Effector memory CD8-positive, alpha-beta T cell (primary cell): ENCODE results near the gene KRT17.
"Not testable (repeated sequence)": the region's sequence is repeated elsewhere in the genome, so short reads cannot be mapped to it uniquely, and the experiment has no call there.

ENCODE experiments used
- ATAC-seq: fragments of 150-1000 bp; cut with Tn5 transposase; replicated peaks from 2 replicates; pipeline ENCODE4 v1.10.0; 2021; ENCODE audit warnings: mild to moderate bottlenecking, moderate library complexity
- DNase-seq, 3 experiments: peaks; one replicate each; pipeline ENCODE4 v3.0.0; 2021
- H3K27ac Mint-ChIP-seq, 2 donors: one replicate each; pipeline ENCODE4 v1.8.0; 2022; ENCODE audit warnings: mild to moderate bottlenecking in 2 of 2, mixed read lengths in 2 of 2, moderate library complexity in 2 of 2
- H3K27me3 Mint-ChIP-seq, 2 donors: one replicate each; pipeline ENCODE4 v1.8.0; 2022; ENCODE audit warnings: mixed read lengths in 2 of 2
- H3K36me3 Mint-ChIP-seq: one replicate; pipeline ENCODE4 v1.8.0; 2022; ENCODE audit warnings: mild to moderate bottlenecking, moderate library complexity, mixed read lengths; ENCODE audit not compliant: insufficient read depth
- H3K4me1 Mint-ChIP-seq, 2 donors: one replicate each; pipeline ENCODE4 v1.8.0; 2022; ENCODE audit warnings: low read depth in 2 of 2, mixed read lengths in 2 of 2
- H3K4me3 Mint-ChIP-seq, 2 donors: one replicate each; pipeline ENCODE4 v1.8.0; 2022; ENCODE audit warnings: mild to moderate bottlenecking in 2 of 2, mixed read lengths in 2 of 2, moderate library complexity in 2 of 2
- H3K9me3 Mint-ChIP-seq, 2 donors: one replicate each; pipeline ENCODE4 v1.8.0; 2022; ENCODE audit warnings: mixed read lengths in 2 of 2

The KRT17 gene

GRCh38 chr17:41625602-41626001 lies 1.2 kb upstream of the KRT17 start:
- Mint-ChIP-seq H3K9me3 (no peaks in the 10 kb centered on the region), H3K4me3 (no peak overlapping the region), H3K4me1 (no peaks in the 10 kb centered on the region), H3K27me3 (peaks cover 20 to 73% of the 10 kb centered on the region in 2 donors), H3K36me3 (no peaks in the 10 kb centered on the region), H3K27ac (no peak overlapping the region)
- DNase-seq (no peak), ATAC-seq (no peak)

GRCh38 chr17:41623184-41623861 lies 1.1 kb downstream of the KRT17 start:
- not testable (repeated sequence) for H3K4me1 Mint-ChIP-seq, DNase-seq, ATAC-seq, H3K36me3 Mint-ChIP-seq, H3K27ac Mint-ChIP-seq, H3K4me3 Mint-ChIP-seq, H3K9me3 Mint-ChIP-seq
- peaks cover 20 to 95% of the 10 kb centered on the region in 2 donors for H3K27me3 Mint-ChIP-seq

DNA sequence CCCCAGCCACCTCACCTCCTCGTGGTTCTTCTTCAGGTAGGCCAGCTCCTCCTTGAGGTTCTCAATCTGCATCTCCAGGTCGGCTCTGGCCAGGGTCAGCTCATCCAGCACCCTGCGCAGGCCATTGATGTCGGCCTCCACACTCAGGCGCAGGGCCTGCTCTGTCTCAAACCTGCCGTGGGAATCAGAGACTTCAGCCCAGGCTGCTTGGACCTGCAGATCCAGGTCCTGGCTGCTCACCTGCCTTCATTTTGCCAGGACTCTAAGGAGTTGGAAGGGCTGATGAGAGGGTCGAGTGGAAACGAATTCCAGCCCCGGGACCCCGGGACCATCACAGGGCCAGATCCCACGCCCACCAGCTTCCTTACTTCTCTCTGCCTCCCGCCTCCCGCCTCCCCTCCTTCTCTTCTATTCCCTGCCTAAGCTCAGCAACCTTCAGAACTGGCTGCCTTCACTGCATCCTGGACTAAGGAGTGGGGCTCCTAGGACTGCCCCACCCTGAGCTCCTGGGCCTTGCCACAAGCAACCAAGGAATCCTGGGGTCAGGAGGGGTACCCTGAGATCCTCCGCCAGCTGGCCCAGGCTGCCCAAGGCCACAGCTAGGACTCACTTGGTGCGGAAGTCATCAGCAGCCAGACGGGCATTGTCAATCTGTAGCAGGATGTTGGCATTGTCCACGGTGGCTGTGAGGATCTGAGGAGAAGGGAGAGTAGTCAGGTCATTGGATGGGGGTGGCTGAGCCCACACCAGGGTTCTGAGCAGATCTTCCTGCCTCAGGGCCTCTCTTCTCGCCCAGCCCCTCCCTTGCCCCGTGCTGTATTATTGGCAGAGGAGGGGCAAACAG lies 1.8 kb downstream of the KRT17 start:
- H3K27me3 Mint-ChIP-seq, result peaks cover 16 to 98% of the 10 kb centered on the region in 2 donors
- not testable (repeated sequence) for H3K4me1 Mint-ChIP-seq

GRCh38 chr17:41621916-41622315 lies 2.5 kb downstream of the KRT17 start:
- H3K36me3 Mint-ChIP-seq, result no peaks in the 10 kb centered on the region
- ATAC-seq, result no peak
- H3K9me3 Mint-ChIP-seq, result no peaks in the 10 kb centered on the region
- H3K4me3 Mint-ChIP-seq, result no peak overlapping the region
- no peaks in the 10 kb centered on the region for H3K4me1 Mint-ChIP-seq
- peaks cover 10 to 98% of the 10 kb centered on the region in 2 donors for H3K27me3 Mint-ChIP-seq
- no peak for DNase-seq
- H3K27ac Mint-ChIP-seq, result no peak overlapping the region

More for the DNA sequence above, 1.8 kb downstream of the KRT17 start:
- not testable (repeated sequence) for H3K27ac Mint-ChIP-seq, H3K36me3 Mint-ChIP-seq, DNase-seq, ATAC-seq, H3K4me3 Mint-ChIP-seq, H3K9me3 Mint-ChIP-seq

DNA sequence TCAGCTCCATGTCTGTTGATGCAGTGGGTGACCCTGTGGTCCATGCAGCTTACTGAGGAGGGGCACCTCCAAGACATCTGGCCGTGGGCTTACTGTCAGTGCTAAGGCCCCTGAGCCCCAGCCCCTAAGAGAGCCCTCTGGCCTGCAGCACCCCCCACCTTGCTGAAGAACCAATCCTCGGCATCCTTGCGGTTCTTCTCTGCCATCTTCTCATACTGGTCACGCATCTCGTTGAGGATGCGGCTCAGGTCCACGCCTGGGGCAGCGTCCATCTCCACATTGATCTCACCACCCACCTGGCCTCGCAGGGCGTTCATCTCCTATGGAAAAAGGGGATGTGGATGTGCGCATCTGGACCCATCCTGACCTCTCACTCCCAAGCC lies 2.9 kb downstream of the KRT17 start:
- DNase-seq, H3K36me3 Mint-ChIP-seq, H3K4me1 Mint-ChIP-seq, H3K27ac Mint-ChIP-seq, H3K4me3 Mint-ChIP-seq, ATAC-seq, H3K9me3 Mint-ChIP-seq: not testable (repeated sequence)
- H3K27me3 Mint-ChIP-seq, result peaks cover 8 to 98% of the 10 kb centered on the region in 2 donors

GRCh38 chr17:41620583-41621434 lies 3.6 kb downstream of the KRT17 start:
- H3K27ac Mint-ChIP-seq, result no peak overlapping the region

GRCh38 chr17:41619927-41620582 lies 4.3 kb downstream of the KRT17 start:
- H3K4me1 Mint-ChIP-seq, H3K27ac Mint-ChIP-seq, H3K9me3 Mint-ChIP-seq, DNase-seq, H3K4me3 Mint-ChIP-seq, ATAC-seq, H3K36me3 Mint-ChIP-seq: not testable (repeated sequence)
- H3K27me3 Mint-ChIP-seq, result peaks cover 9 to 98% of the 10 kb centered on the region in 2 donors

More at GRCh38 chr17:41620583-41621434, 3.6 kb downstream of the KRT17 start:
- no peaks in the 10 kb centered on the region for H3K36me3 Mint-ChIP-seq
- peaks cover 4 to 98% of the 10 kb centered on the region in 2 donors for H3K27me3 Mint-ChIP-seq
- ATAC-seq (no peak), DNase-seq (no peak)
- H3K4me3 Mint-ChIP-seq, result no peak overlapping the region
- no peaks in the 10 kb centered on the region for H3K9me3 Mint-ChIP-seq
- no peaks in the 10 kb centered on the region for H3K4me1 Mint-ChIP-seq

- H3K36me3 Mint-ChIP-seq, result no peaks in the 10 kb centered on the region
- H3K4me1 Mint-ChIP-seq, result no peaks in the 10 kb centered on the region
- H3K27me3 Mint-ChIP-seq, result peaks cover 13 to 98% of the 10 kb centered on the region in 2 donors
Measured at GRCh38 chr17:41619036-41619926, 5.1 kb downstream of the KRT17 start.

GRCh38 chr17:41618341-41619035 lies 5.9 kb downstream of the KRT17 start:
- Mint-ChIP-seq H3K27ac (no peak overlapping the region), H3K36me3 (no peaks in the 10 kb centered on the region), H3K4me1 (no peaks in the 10 kb centered on the region), H3K4me3 (no peak overlapping the region), H3K9me3 (no peaks in the 10 kb centered on the region), H3K27me3 (peaks cover 18 to 99% of the 10 kb centered on the region in 2 donors)
- ATAC-seq, result no peak
- no peak for DNase-seq

More at GRCh38 chr17:41619036-41619926, 5.1 kb downstream of the KRT17 start:
- no peak overlapping the region for H3K4me3 Mint-ChIP-seq
- no peak overlapping the region for H3K27ac Mint-ChIP-seq
- no peak for ATAC-seq
- no peaks in the 10 kb centered on the region for H3K9me3 Mint-ChIP-seq
- DNase-seq, result no peak

DNA sequence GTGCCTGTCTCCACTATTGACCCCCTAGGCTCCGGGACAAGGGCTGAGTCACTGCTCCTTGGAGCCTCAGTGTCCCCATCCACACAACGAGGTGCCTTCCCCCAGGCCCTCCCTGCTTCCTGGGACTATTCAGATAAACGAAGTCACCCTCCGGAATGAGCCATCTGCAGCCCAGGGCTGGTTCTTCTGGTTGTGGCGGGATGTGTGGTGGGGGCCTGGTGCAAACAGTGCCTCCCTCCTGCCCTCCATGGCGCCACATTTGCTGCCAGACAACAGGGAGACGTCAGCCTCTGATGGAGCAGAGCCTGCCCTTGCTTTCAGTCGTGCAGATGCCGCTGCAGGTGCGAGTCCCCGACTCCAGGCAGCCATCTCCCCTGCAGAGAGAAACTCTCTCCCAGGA lies 6.7 kb downstream of the KRT17 start:
- Mint-ChIP-seq H3K9me3 (no peaks in the 10 kb centered on the region), H3K27me3 (peaks cover 22 to 99% of the 10 kb centered on the region in 2 donors), H3K27ac (no peak overlapping the region), H3K36me3 (no peaks in the 10 kb centered on the region), H3K4me3 (no peak overlapping the region), H3K4me1 (no peaks in the 10 kb centered on the region)
- DNase-seq (no peak), ATAC-seq (no peak)

DNA sequence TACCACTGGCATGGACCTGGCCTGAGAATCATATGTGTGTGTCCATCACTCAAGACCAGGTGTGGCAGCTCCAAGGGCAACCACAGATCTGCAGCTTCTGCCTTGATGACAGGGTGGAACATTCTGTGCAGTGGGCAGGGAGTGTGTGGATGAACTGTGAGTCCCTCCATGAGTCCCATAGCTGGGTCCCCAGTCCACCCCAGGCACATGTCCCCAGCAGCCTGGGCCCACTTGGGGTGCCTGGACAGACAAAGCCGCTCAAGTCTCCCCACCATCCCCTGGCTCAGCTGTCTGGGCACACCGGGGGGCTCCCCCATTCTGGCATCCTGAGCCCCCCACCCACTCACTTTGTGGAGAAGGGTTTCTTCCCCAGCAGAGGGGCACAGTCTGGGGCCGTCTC lies 7.2 kb downstream of the KRT17 start:
- DNase-seq (no peak), ATAC-seq (no peak)
- Mint-ChIP-seq H3K9me3 (no peaks in the 10 kb centered on the region), H3K36me3 (no peaks in the 10 kb centered on the region), H3K27ac (no peak overlapping the region), H3K4me1 (no peaks in the 10 kb centered on the region), H3K4me3 (no peak overlapping the region), H3K27me3 (peaks cover 22 to 99% of the 10 kb centered on the region in 2 donors)

- not testable (repeated sequence) for H3K4me3 Mint-ChIP-seq, H3K27ac Mint-ChIP-seq, H3K36me3 Mint-ChIP-seq, H3K9me3 Mint-ChIP-seq, ATAC-seq, DNase-seq, H3K4me1 Mint-ChIP-seq
- H3K27me3 Mint-ChIP-seq, result peaks cover 22 to 99% of the 10 kb centered on the region in 2 donors
Measured at GRCh38 chr17:41616486-41616885, 7.9 kb downstream of the KRT17 start.
